HG03558 (cell line): ENCODE data around the gene GGCT.
"Not testable (repeated sequence)": the region's sequence is repeated elsewhere in the genome, so short reads cannot be mapped to it uniquely, and the experiment has no call there.

ENCODE experiments used
- ATAC-seq: cut with Tn5 transposase; IDR thresholded peaks from one replicate; pipeline ENCODE4 v1.9.1; 2021; ENCODE audit warnings: moderate number of reproducible peaks; ENCODE audit not compliant: unreplicated experiment; ENCODE audit errors: extremely low read depth

GGCT gene

GRCh38 chr7:30521532-30521931 lies 16.9 kb upstream of the GGCT start:
- no peak for ATAC-seq

GRCh38 chr7:30519122-30519521 lies 14.5 kb upstream of the GGCT start:
- ATAC-seq: no peak

DNA sequence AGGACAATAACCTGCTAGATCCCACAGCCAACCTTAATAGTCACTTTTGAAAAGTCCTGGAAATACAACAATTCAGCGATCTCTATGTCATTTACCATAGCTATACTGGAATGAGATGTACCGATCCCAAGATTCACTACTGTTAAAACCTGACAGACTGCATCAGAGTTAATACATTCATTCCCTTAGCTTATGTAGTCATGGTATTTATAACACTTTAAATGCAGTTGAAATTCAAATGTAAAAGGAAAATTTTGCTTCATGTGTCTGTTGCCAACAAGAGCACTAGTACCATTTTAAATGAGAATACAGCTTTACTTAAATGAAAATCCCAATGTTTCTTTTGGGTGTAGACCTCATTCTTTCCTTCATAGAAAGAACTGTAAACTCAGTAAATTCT lies 11.1 kb upstream of the GGCT start:
- ATAC-seq: no peak

- ATAC-seq: no peak
These were observed 10.1 kb upstream of the GGCT start for GRCh38 chr7:30514776-30515175.

- no peak for ATAC-seq
These were observed 9.5 kb upstream of the GGCT start for GRCh38 chr7:30514177-30514576.

GRCh38 chr7:30513762-30514161 lies 9.1 kb upstream of the GGCT start:
- ATAC-seq: no peak

DNA sequence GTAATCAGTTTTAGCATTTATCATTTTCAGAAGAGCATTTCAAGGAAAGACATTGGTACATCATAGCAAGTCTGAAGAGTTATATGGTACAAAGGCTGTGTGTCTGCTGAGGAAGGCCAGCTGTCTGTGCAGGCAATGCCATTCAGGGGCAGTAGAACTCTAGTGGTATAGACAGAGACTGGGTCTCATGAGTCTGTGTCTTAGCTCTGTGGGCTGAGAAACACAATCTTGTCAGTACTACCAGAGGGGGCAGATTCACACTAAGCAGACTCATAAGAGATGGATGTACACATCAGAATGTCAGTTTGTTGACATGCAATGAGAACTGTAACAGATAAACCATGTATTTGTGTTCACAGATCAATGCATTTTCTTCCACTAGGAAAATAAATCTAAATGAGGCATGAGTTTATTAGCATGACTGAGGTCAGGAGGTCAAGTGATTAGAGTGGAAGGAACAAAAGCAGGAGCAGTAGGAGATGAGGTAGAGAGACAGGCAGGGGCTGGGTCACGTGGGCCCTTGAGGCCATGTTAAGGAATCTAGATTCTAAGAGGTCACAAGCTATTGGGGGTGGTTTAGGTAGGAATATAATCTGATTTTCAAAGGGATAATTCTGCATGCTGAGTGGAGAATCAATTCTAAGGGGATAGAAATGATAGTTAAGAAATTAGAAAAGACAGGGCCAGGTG lies 7.5 kb upstream of the GGCT start:
- no peak for ATAC-seq

DNA sequence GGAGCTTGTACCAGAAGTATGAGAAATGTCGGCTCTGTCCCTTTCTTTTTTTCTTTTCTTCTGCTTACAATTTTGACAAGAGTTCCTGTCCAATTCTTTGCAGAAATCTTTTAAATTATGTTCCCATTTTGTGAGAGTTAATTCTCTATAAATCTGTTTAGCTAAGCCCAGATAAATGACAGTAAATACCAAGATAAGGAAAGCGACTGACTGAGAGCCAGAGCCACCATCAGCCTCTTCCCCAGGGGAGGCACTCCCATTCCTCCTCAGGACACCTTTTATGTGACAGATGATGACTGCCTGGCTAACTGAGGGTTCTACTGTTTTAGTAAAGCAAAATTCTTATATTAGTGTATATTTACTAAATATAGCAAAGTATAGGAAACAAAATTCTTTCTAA lies 6.9 kb upstream of the GGCT start:
- no peak for ATAC-seq

DNA sequence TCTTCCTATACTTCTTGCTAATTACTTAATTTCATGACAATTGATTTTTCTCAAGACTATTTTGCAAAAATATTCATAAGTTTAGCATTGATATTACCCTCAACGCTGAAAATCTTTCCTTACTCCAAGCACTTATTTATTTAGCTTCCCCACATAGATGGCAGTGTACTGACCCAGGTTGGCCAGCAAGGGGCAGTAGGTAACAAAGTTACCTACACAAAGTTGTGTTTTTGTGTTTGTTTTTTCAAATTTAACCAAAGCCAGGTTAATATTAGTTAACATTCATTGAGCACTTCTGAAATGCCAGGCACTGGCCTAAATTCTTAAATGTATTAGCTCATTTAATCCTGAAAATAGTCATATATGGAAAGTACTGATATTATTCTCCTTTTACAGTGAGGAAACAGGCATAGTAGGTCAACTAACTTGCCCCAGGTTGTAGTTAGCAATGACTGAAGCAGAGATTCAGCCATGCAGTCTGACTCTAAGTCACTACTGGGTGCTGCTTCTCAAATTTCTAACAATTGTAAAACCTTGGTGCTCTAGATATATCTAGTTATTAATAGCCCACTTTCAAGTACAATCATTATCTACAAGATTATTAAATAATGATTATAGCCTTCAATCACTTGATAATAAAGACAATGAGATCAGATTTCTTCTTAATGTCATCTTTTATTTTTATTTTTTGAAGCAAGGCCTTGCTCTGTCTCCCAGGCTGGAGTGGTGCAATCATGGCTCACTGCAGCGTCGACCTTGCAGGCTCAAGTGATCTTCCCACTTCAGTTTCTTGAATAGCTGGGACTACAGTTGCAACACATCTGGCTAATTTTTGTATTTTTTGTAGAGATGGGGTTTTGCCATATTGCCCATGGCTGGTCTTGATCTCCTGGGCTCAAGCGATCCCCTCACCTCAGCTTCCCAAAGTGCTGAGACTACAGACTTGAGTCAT lies 5.8 kb upstream of the GGCT start:
- ATAC-seq: no peak

GRCh38 chr7:30509171-30509857 lies 4.7 kb upstream of the GGCT start:
- not testable (repeated sequence) for ATAC-seq

- ATAC-seq: not testable (repeated sequence)
These were observed 2.8 kb upstream of the GGCT start for GRCh38 chr7:30507346-30507900.

DNA sequence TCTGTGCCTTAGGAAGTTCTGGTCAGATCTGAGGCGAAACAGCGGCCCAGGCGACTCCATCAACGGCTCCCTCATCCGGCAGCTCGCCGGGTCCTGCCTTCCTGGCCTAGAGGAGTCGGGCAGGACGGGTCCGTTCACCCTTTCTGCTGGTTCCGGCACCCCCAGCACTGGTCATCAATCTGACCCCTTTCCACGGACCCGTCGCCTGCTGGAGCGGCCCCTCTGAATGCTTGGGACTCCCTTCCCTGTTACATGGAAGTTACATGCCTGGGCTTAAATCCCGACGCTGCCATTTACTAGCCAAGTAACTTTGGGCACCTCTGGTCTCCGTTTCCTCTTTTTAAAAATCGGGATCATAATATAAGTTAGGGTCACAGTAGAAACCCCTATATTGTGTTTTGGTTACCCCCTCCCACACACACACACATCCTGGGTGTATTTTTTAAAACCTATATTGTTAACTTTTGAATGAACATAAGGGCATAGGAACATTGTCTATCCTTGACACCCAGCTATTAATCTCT lies 607 bp upstream of the GGCT start:
- peak; percentile 3 for ATAC-seq

GRCh38 chr7:30503274-30504212 lies 1.1 kb downstream of the GGCT start:
- no peak for ATAC-seq

DNA sequence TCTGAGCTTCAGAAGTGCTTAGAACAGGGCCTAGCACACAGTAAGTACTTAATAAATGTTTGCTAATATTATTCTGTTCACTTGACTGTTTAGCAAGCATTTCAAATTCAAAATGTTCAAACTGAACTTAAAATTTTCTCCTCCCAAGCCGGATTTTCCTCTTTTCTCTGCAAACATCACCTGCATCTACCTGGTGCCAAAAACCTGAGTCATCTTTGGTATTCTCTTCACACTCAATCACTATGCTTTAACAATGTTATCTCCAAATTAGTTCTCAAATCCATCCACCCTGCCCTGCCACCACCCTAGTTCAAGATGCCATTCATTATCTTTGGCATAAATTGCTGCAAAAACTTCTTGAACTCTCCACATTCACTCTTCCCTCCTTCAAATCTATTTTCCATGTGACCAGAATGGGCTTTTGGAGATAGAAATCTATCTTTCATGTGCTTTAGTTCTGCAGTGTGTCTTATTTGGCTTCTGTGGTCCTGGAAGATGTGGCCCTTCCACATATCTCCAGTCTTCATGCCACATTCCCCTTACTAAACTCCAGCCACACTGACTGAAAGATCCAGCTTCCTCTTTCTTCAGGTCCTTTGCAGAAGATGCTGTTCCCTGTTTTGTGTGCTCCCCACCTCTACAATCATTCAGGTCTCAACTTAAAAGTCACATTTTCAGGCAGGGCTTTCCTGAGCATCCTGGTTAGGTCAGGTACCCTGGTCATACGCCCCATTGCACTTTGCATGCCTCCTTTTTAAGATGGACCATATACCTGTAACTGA lies 2.0 kb downstream of the GGCT start:
- ATAC-seq: no peak

DNA sequence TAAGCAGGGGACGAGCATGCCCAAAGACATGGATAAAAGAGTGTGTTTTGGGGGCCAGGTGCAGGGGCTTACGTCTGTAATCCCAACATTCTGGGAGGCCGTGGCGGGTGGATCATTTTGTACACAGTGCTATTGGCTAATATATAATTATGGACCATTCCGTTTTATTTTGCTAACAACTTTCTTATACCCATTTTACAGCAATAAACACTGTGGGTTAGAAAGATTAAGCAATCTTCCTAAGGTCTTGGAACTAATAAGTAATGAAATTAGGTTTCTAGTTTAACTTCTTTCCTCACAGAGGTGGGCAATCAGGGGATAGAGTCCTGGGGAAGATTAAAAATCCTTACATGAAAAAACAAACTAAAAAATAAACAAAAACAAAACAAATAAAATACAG lies 3.4 kb downstream of the GGCT start:
- no peak for ATAC-seq

DNA sequence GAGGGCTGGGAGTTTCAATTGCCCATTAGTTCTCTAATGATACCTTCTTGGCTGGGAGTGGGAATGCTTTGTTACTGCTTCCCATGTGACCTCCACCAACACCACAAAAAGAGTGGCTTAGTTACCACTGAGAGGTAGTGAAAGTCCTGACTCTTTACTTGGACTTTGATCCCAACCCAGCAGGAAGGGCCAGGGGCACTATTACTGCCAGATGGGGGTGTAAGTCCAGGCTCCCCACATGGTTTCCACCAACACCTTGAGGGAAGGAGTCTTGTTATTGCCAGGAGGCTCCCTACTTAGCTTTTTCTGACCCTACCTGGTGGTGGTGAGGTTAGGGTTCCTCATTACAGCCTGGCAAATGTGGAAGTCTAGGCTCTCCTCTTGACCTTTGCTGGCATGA lies 11.4 kb downstream of the GGCT start:
- ATAC-seq: no peak

DNA sequence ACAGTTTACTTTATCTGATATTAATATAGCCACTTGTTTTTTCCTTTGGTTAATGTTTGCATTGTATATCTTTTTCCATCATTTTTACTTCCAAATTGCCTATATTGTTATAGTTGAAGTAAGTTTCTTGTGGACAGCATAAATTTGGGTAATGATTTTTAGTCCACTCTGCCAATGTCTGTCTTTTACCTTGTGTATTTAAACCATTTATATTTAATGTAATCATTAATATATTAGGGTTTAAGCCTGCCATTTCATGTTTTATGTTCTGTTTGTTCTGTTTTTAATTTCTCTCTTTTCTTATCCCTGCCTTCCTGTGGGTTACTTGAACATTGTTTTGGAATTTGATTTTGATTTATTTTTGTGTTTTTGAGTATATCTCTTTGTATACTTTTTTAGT lies 13.2 kb downstream of the GGCT start:
- ATAC-seq: no peak

GRCh38 chr7:30487371-30487770 lies 17.3 kb downstream of the GGCT start:
- no peak for ATAC-seq

- ATAC-seq: no peak
These were observed 19.0 kb downstream of the GGCT start for GRCh38 chr7:30485667-30486066.
